COLO668 (cell line): ENCODE data around the gene ACE.
"Not testable (repeated sequence)": the region's sequence is repeated elsewhere in the genome, so short reads cannot be mapped to it uniquely, and the experiment has no call there.

Experiments used
- DNase-seq: peaks from one replicate; lab custom pipeline; 2025; ENCODE audit not compliant: unreplicated experiment; lab: John Stamatoyannopoulos, UW

The ACE gene

GRCh38 chr17:63443053-63443452 lies 33.8 kb upstream of the ACE start:
- DNase-seq = no peak

- no peak for DNase-seq
Observed at GRCh38 chr17:63444457-63444856, 32.4 kb upstream of the ACE start.

- no peak for DNase-seq
Observed at GRCh38 chr17:63445065-63445464, 31.8 kb upstream of the ACE start.

GRCh38 chr17:63445571-63445953 lies 31.3 kb upstream of the ACE start:
- peak; percentile 67 for DNase-seq

- DNase-seq = peak; percentile 85
Observed at GRCh38 chr17:63445954-63446752, 30.7 kb upstream of the ACE start, which contains the start of gene CYB561. Gene CYB561 (minus strand): TSS chr17:63446306. CDS start chr17:63437547, 8,759 bp downstream.

GRCh38 chr17:63446753-63447470 lies 29.9 kb upstream of the ACE start:
- DNase-seq = peak; percentile 80

- peak; percentile 19 for DNase-seq
Observed at GRCh38 chr17:63447471-63448009, 29.3 kb upstream of the ACE start.

- no peak for DNase-seq
Observed at GRCh38 chr17:63448655-63449054, 28.2 kb upstream of the ACE start.

- no peak for DNase-seq
Observed at GRCh38 chr17:63450551-63450950, 26.3 kb upstream of the ACE start.

- no peak for DNase-seq
Observed at GRCh38 chr17:63451150-63451549, 25.7 kb upstream of the ACE start.

GRCh38 chr17:63452046-63452961 lies 24.6 kb upstream of the ACE start:
- no peak for DNase-seq

GRCh38 chr17:63452962-63453551 lies 23.8 kb upstream of the ACE start:
- DNase-seq = no peak

GRCh38 chr17:63454357-63454756 lies 22.5 kb upstream of the ACE start:
- not testable (repeated sequence) for DNase-seq

GRCh38 chr17:63454915-63455314 lies 21.9 kb upstream of the ACE start:
- no peak for DNase-seq

GRCh38 chr17:63455417-63455816 lies 21.4 kb upstream of the ACE start:
- peak; percentile 19 for DNase-seq

GRCh38 chr17:63458478-63458877 lies 18.4 kb upstream of the ACE start:
- DNase-seq = no peak

GRCh38 chr17:63460018-63460417 lies 16.8 kb upstream of the ACE start:
- DNase-seq = no peak

GRCh38 chr17:63463771-63464170 lies 13.1 kb upstream of the ACE start:
- no peak for DNase-seq

- DNase-seq = no peak
Observed at GRCh38 chr17:63464691-63465236, 12.1 kb upstream of the ACE start.

- DNase-seq = not testable (repeated sequence)
Observed at GRCh38 chr17:63468099-63468498, 8.8 kb upstream of the ACE start.
